ENCODE measurements around the gene LRMDA.
"Not testable (repeated sequence)": the region's sequence is repeated elsewhere in the genome, so short reads cannot be mapped to it uniquely, and the experiment has no call there.

Gene LRMDA

GRCh38 chr10:76115471-76116155 lies 684.2 kb downstream of the LRMDA start:
- DNase-seq = no peak

- no peak for DNase-seq
Measured at GRCh38 chr10:76116523-76116922, 685.1 kb downstream of the LRMDA start.

- no peak for DNase-seq
Measured at GRCh38 chr10:76117949-76118348, 686.5 kb downstream of the LRMDA start.

GRCh38 chr10:76119036-76119435 lies 687.6 kb downstream of the LRMDA start:
- no peak for DNase-seq

GRCh38 chr10:76119515-76119914 lies 688.1 kb downstream of the LRMDA start:
- DNase-seq = no peak

- no peak for DNase-seq
Measured at GRCh38 chr10:76122056-76122455, 690.6 kb downstream of the LRMDA start.

GRCh38 chr10:76124280-76124679 lies 692.9 kb downstream of the LRMDA start:
- DNase-seq = no peak

GRCh38 chr10:76125900-76126299 lies 694.5 kb downstream of the LRMDA start:
- DNase-seq = no peak

GRCh38 chr10:76126607-76127527 lies 695.4 kb downstream of the LRMDA start:
- no peak for DNase-seq

- no peak for DNase-seq
Measured at GRCh38 chr10:76127984-76128589, 696.7 kb downstream of the LRMDA start.

- DNase-seq = no peak
Measured at GRCh38 chr10:76129213-76129612, 697.8 kb downstream of the LRMDA start.

- no peak for DNase-seq
Measured at GRCh38 chr10:76130892-76131291, 699.5 kb downstream of the LRMDA start.

GRCh38 chr10:76133597-76134255 lies 702.3 kb downstream of the LRMDA start:
- no peak for DNase-seq

- DNase-seq = no peak
Measured at GRCh38 chr10:76136961-76137360, 705.5 kb downstream of the LRMDA start.

- no peak for DNase-seq
Measured at GRCh38 chr10:76138286-76138685, 706.9 kb downstream of the LRMDA start.

- no peak for DNase-seq
Measured at GRCh38 chr10:76138906-76139305, 707.5 kb downstream of the LRMDA start.

GRCh38 chr10:76139431-76139830 lies 708.0 kb downstream of the LRMDA start:
- no peak for DNase-seq

GRCh38 chr10:76141376-76141775 lies 710.0 kb downstream of the LRMDA start:
- DNase-seq = no peak

GRCh38 chr10:76148217-76148616 lies 716.8 kb downstream of the LRMDA start:
- DNase-seq = not testable (repeated sequence)

GRCh38 chr10:76149182-76149581 lies 717.8 kb downstream of the LRMDA start:
- DNase-seq = no peak

- no peak for DNase-seq
Measured at GRCh38 chr10:76149602-76150138, 718.2 kb downstream of the LRMDA start.

GRCh38 chr10:76150139-76150875 lies 718.9 kb downstream of the LRMDA start:
- DNase-seq = no peak
